HG02884 (cell line): ENCODE results near the gene TRIM17.

ENCODE experiments used
- ATAC-seq: cut with Tn5 transposase; IDR thresholded peaks from one replicate; pipeline ENCODE4 v1.9.1; 2021; ENCODE audit warnings: mild to moderate bottlenecking, moderate library complexity; ENCODE audit not compliant: unreplicated experiment

Gene TRIM17

DNA sequence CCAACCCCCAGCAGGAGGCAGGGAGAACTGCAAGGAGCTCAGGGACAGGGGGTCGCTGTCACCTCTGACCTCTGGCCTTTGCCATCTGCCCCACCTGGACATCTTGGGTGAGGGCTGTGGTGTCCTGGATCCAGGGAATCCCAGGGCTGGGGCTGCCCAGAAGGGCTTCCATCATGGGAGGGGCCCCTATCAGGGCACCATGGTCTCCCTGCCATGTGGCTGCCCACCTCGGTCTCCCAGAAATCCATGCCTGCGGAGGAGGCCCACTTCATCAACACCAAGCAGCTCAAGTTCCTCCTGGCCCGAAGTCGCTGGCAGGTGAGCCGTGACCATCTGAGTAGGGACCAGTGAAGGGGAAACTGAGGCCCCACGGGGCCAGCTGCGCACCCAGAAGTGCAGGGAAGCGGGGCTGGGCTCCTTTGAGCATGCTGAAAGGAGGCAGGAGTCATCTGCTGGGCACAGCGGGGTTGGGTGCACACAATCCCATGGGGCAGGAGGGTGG is 46.2 kb downstream of the TRIM17 start:
- no peak for ATAC-seq

DNA sequence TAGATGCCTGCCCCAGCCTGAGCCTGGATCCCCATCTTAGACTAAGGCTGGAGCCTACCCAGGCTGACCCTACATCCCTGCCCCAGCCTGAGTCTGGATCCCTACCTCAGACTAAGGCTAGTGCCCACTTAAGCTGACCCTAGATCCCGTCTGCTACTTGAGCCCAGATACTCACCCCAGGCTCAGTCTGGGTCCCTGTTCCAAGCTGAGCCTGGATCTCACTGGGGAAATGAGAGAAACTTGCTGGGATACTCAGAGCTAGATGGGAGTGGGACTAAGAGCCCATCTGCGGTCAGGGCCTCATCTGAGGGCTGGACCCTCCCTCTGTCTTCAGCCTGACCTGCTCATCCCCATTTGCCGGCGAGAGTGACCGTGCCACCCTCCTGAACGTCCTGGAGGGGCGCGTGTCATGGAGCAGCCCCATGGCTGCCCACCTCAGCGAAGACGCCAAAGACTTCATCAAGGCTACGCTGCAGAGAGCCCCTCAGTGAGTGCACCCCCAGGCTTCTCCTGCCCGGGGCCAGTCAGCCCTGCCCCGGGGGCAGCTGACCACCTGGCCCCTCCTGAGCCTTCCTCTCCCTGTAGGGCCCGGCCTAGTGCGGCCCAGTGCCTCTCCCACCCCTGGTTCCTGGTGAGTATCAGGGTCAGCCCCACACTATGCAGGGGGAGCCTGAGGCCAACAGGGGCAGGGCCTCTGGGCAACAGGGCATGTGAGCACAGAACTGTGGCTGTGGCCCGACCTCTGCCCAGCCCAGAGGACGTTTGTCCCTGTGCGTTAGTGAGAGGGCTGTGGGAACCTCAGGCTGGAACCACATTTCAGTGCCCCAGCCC is 46.8 kb downstream of the TRIM17 start:
- no peak for ATAC-seq

DNA sequence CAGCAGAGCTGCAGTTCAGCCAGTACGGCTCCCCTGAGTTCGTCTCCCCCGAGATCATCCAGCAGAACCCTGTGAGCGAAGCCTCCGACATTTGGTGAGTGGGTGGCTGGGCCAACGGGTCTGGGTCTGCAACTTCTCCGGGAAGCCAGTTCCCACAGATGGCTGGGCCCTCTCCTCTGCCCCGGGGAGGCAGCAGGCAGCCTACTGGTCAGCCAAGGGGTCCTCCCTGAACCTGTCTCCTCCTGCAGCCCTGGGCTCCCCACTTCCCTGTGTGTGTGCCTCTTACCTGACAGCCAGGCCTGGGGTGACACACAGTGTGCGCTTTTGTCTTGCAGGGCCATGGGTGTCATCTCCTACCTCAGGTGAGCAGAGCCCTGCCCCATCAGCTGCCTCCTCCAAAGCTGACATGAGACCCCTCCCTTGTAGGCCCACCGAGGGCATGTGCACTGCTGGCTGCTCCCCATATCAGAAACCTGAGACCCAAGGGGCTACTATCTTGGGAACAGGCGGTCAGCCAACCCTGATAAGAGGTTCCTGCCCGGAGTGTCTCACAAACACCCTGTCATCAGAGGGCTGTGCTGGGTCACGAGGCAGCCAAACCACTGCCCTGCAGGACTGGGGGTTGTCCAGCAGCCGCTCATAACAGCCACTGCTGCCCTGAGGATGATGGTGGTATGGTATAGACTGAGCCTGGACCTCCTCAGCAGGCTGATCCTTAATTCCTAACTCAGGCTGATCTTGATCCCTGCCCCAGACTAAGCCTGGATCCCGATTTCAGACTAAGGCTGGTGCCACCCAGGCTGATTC is 47.7 kb downstream of the TRIM17 start:
- no peak for ATAC-seq

DNA sequence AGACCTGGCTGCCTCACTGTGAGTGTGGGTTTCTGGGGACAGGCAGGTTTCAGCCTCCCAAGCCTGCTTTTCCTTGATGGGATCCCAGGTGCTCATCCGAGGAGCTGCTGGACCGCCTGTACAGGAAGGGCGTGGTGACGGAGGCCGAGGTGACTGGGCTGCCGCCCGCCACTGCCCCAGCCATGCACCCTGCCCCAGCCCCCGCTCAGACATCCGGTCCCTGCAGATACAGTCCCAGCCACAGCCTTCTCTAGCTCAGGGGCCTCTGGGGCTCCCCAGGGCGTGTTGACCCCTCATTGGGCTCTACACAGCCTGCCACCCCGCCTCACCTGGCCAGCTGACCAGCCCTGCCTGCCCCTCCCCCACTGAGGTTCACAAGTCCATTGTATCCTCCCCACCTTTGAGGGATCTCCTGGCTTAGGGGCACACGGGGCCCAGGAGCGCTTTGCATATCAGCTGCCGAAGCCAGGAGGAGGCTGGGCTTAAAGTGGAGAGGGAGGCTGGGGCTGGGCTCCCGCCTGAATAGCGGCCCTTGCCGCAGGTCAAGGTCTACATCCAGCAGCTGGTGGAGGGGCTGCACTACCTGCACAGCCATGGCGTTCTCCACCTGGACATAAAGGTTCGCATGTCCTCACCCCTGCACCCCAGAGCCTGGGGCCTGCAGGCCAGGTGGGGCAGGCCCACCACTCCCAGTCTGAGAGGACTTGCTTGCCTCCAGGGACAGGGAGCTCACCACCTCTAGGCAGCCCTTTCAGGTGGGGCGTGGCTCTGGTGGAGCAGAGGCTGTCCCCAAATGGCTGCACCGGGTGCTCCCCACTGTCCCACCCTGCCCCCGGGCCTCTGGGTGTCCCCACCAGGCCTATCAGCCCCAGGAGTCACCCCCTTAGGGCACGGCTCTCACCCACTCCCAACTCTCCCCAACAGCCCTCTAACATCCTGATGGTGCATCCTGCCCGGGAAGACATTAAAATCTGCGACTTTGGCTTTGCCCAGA is 48.6 kb downstream of the TRIM17 start:
- ATAC-seq, result no peak

DNA sequence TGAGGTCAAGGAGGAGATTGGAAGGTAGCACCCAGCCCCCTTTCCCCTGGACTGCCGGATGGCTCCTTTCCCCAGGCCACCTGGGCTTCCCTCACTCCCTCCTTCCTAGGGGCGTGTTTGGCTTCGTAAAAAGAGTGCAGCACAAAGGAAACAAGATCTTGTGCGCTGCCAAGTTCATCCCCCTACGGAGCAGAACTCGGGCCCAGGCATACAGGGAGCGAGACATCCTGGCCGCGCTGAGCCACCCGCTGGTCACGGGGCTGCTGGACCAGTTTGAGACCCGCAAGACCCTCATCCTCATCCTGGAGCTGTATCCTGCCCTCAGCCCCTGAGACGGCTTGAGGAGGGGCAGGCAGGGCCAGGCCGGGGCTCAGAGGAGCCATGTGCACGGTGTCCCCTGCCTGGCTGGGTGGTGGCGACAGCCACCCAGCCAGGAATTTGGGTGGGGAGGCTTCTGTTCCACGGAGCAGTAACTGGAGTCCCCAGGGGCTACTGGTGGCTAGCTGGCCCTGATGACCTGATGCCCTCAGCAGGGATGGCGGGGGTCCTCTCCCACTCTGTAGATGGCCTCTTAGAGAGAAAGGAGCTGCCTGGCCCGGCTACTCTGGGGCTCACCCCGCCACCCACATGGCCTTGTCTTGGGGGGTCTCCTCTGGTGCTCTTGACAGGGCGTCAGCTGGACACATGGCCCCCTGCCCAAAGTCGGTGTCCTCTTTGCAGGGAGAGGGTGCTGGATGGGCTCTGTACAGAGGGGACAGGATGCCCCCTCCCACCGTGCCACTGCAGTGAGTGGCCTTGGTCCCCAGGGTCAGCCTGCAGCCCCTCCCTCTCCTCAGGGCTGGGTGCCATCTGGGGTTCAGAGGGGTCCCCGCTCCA is 49.6 kb downstream of the TRIM17 start:
- ATAC-seq, result no peak

DNA sequence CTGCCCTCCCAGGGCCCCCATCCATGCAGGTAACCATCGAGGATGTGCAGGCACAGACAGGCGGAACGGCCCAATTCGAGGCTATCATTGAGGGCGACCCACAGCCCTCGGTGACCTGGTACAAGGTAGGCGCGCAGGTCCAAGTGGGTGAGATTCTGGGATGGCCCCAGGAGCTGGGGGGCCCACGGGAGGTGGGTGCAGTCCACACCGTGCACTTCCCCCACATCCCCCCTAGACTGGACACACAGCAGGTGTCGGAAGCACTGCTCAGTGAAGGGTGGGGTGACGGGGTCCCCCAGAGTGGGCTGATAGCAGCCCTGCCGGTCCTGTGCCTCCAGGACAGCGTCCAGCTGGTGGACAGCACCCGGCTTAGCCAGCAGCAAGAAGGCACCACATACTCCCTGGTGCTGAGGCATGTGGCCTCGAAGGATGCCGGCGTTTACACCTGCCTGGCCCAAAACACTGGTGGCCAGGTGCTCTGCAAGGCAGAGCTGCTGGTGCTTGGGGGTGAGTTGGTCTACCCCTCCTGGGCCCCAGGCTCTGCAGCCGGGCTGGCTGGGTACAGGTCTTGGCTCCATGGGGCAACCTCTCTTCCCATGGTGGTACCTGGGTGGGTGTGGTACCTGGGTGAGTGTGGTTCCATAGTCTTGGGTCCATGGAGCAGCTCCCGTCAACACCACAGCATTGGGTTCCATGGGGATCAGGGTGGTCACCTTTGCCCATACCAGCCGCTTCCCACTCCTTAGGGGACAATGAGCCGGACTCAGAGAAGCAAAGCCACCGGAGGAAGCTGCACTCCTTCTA is 50.4 kb downstream of the TRIM17 start:
- no peak for ATAC-seq

DNA sequence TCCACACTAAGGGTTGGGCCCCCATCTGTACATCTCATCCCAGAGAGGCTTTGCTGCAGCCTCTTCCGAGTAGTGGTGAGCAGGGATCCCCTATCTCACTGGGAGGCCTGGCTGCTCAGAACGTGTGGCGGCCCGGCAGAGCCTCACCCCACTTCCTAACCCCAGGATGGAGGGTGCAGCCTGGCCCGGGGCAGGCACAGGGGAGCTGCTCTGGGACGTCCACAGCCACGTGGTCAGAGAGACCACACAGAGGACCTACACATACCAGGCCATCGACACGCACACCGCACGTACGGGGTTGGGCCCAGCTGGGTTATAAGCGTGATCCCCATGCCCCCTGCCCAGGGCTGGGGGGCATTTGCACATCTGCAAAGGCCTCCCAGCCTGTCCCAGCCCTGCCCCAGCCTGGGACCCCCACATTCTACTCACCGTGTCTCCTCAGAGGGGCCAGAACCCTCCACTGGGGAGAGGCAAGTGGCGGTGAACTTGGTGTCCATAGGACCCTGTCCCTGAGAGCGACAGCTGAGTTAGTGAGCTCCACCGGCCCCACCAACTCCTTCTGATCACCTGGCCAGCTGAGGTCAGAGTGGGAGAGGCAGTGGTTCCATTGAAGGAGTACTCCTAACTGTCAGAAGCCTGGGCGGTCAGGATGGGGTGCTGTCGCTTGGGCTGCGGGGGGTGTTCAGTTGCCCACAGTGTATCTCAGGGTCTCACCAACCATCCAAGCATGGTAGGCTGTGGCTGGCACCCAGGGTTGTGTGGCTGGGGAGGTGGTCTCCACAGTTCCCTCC is 51.2 kb downstream of the TRIM17 start:
- no peak for ATAC-seq

DNA sequence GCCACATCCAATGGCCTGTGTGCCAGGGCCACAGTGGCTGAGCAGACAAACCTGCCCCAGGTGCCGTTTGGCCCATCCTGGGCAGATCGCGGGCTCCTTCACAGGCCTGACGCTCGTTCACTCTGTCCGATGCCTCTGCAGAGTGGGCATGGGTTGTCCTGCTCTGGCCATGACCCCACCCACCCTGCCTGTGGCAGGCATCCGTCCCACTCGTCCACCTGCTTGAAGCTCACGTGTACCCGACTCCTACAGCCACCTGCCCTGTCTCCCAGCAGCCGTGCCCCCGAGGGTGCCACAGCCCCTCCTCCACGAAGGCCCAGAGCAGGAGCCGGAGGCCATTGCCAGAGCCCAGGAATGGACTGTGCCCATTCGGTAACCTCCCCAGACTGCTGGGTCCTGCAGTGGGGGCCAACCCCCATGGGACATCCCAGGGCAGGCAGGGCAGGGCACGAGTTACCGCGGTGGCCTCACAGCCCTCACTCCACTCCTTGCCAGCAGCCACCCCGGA is 51.9 kb downstream of the TRIM17 start:
- no peak for ATAC-seq

DNA sequence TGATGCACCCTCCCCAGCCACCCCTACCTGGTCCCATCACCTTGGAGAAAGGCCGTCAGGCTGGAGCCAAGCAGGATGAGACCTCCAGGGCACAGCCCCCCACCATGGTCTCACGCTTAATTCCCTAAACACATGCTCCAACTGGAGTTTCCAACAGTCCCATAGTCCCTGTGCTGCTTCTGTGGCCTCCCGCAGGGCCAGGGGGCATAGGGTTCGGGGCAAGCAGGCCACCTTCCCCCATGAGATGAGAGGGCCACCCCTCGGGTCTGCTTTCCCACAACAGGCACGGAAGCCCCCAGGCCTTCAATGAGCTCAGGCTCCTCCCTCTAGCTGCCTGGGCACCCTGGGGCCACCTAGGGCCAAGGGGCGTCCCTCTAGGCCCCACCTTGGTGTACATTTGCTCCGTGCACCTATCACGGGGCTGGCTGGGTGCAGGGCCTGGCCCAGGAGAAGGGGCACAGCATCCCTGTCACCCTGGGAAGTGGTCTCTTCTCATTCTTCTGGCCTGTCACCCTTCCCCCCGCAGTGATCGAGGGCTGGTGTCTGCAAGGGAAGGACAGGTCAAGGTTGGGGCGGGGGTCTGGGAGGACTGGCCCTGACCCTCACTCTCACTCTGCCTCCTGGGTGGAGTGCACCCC is 52.5 kb downstream of the TRIM17 start:
- ATAC-seq, result no peak

DNA sequence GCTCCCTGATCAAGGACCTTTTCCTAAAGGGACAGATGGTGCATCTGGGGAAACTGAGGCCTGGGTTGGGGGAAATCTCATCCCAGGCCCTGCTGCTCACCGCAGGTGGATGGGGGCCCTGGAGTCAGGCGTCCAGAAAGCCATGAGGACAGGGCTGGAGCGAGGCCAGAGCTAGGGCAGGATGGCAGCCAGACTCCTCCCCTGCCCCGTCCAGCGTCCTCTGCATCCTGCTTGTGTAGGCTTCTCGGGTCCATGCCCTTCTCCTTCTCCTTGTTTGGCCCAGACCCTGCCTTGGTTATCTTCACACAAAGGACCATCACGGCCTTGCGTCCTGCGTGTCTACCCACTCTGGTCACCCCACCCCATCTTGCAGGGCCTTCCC is 53.0 kb downstream of the TRIM17 start:
- ATAC-seq, result no peak

DNA sequence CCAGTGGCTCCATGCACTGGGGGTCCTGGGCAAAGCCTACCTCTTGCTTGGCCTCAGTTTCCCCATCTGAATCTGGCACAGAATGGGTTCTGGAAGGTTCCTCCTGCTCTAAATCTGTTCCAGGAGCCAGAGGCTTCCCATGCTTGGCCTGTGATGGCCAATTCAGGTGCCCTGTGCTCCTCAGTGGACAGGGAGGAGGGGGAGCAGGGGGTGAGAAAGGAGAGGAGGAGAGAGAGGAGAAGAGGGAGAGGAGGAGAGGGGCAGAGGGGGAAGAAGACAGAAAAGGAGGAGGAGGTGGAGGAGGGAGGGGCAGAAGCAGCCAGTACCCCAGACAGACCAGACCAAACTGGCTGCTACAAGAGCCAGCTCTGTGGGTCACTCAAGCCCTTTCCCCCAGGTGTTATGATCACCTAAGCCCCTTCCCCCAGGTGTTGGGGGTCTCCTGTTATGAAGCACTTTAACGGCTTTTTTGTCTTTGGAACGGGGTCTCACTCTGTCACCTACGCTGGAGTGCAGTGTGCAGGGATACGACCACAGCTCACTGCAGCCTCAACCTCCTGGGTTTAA is 53.7 kb downstream of the TRIM17 start:
- ATAC-seq, result no peak

DNA sequence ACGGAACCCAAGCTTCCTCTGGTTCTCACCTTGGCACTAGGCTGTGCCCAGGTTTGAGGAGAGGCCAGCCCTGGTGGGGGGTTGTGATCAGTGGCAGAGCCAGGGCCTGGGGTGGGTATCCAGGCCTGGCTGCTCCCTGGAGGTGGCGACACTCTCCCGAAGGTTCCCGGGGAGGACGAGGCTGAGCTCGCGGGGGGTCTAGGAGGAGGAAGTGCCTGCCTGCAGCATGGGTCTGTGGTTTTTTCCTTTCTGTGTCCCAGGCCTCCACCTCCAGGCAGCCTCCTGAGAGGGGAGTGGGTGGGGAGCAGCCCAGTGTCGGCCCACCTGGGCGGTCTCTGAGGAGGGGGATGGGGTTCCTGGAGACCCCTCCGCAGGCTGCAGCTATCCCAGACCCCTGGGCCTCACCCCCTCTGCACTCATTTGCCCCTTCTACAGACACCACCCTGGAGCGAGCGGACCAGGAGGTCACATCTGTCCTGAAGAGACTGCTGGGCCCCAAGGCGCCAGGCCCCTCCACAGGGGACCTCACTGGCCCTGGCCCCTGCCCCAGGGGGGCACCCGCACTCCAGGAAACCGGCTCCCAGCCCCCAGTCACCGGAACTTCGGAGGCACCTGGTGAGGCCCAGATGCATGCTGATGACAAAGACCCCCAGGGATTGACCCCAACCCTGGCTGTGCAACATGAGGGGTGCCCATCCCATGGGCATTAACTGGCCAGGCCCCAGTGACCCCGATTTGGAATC is 54.3 kb downstream of the TRIM17 start:
- ATAC-seq, result no peak

DNA sequence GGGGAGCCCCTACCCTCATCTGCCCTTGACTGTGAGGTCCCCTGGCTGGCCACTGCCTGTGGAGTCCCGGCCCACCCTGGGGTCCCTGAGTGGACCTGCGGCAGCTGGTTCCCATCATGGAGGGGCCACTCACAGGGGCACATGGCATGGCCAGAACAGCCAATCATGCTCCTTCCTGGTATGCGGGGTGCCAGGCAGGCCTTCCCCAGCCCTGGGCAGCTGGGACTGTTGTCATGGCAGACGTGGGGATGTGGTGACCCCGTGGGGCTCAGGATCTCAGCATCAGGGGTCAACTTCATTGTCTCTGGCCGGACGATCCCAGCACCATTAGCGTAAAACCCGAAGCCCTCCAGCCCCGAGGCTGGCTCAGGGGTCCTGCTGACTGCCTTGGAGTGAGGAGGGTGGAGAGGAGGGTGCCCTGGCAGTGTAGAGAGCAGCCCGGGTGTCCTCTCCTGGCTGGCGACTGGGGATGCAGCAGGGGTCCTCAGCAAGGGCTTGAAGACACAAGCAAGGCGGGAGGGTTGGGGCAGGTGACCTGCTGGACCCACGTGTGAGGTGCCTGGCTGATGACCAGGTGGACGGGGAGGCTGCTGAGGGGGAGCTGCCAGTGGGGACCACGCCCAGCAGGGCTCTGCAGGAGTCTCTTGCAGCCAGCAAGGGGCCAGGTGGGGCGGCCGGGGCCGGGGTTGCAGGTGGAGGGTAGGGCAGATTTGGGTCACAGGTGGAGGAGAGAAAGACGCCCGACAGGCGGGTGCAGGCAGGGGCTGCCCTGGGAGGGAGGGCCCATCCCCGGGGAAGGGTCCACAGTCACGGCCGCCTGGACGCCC is 55.1 kb downstream of the TRIM17 start:
- no peak for ATAC-seq

DNA sequence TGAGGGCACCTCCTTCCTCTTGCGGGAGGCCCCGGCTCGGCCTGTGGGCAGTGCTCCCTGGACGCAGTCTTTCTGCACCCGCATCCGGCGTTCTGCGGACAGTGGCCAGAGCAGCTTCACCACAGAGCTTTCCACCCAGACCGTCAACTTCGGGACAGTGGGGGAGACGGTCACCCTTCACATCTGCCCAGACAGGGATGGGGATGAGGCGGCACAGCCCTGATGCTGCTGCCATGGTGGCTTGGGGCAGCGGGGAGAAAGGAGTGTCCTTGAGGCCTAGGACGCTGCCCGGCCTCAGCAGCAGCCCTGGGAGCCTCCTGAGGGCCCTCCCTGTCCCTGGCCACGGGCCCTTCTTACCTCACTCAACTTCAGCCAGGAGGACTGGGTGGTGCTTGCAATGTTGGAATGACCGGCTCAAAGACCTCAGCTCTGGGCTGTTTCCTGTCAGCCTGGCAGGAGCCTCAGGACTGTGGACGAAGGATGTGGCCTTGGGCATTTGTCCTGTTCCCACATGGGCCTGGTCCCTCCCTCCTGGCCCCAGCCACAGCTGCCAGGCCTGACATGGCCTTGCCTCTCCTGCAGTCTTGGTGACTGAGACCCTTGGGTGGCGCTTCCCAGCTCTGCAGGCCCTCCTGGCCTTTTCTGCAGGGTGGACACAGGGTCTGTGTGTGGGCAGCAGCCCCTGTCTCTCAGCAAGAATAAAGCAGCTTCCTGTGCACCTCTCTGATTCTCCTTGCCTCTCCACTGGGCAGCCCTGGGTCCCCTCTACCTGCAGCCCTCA is 55.9 kb downstream of the TRIM17 start:
- no peak for ATAC-seq
